ENCODE measurements around the gene HOMER2. TPM values are rescaled to one million over a fixed set of nuclear protein-coding genes. Genes with fewer than 3 reads are reported as not detected.

Gene HOMER2
- total and polyA plus RNA-seq, 2 donors (not counting 3 experiments of a cell fraction or from before 2014, with no cell fraction given) = 0.60 to 0.68 TPM

DNA sequence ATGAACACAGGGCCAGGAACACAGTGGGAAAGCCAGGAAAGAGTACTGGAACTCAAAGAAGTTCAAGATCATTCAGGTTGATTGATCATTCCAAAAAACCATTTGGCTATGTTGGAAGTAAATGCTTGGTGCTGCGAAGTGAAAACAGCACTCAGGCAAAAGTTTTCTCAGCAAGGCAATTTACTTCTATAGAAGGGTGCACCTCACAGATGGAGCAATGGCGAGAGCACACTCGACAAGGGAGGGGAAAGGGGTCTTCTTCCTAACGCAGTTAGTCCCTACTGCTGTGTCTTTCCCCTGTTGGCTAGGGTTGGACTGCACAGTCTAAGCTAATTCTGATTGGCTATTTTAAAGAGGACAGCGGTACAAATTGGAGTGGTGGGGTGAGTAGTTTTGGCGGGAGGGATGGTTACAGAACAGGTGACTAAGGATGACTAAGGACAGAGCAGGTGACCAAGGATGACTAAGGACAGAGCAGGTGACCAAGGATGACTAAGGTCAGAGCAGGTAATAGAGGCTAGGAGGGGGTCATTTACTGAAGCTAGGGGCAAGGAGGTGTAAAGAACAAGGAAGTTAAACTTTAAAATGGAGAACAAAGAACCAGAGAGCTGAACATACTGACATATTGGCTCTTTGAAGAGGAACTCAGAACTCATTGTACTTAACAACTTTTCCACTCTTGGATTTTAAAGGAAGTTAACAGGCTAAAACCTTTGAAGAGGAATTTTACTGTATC, 43.3 kb downstream of the HOMER2 start:
- TF ChIP-seq MYC (IDR thresholded peaks at IDR 0.05; ENCODE audit: low read depth, low read length) (no peak), EZH2 (IDR thresholded peaks at IDR 0.05; ENCODE audit: borderline replicate concordance, low read depth, low read length, severe bottlenecking) (no peak), POLR2AphosphoS5 (IDR thresholded peaks at IDR 0.05; ENCODE audit: insufficient read depth, low read depth, low read length) (no peak), JUN (IDR thresholded peaks at IDR 0.05; ENCODE audit: borderline replicate concordance, insufficient read depth, insufficient read length, low read depth) (no peak), POLR2A (IDR thresholded peaks at IDR 0.05; ENCODE audit: low read depth, low read length) (no peak), FOS (IDR thresholded peaks at IDR 0.05; ENCODE audit: borderline replicate concordance, insufficient read depth, low read length) (no peak), GATA2 (IDR thresholded peaks at IDR 0.05; ENCODE audit: insufficient read depth, insufficient read length, low read depth, low read length) (no peak)
- TF ChIP-seq, protein P1, sequence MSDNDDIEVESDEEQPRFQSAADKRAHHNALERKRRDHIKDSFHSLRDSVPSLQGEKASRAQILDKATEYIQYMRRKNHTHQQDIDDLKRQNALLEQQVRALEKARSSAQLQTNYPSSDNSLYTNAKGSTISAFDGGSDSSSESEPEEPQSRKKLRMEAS (IDR thresholded peaks at IDR 0.05; ENCODE audit: insufficient read depth, insufficient read length) = no peak
- TF ChIP-seq, protein P2, sequence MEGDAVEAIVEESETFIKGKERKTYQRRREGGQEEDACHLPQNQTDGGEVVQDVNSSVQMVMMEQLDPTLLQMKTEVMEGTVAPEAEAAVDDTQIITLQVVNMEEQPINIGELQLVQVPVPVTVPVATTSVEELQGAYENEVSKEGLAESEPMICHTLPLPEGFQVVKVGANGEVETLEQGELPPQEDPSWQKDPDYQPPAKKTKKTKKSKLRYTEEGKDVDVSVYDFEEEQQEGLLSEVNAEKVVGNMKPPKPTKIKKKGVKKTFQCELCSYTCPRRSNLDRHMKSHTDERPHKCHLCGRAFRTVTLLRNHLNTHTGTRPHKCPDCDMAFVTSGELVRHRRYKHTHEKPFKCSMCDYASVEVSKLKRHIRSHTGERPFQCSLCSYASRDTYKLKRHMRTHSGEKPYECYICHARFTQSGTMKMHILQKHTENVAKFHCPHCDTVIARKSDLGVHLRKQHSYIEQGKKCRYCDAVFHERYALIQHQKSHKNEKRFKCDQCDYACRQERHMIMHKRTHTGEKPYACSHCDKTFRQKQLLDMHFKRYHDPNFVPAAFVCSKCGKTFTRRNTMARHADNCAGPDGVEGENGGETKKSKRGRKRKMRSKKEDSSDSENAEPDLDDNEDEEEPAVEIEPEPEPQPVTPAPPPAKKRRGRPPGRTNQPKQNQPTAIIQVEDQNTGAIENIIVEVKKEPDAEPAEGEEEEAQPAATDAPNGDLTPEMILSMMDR (IDR thresholded peaks at IDR 0.05; ENCODE audit: extremely low read depth in 1 of 2, insufficient read depth in 1 of 2, low read depth in 1 of 2, low read length in 2 of 2) = no peak
- no peaks in the 10 kb centered on the region for H4K20me1 ChIP-seq (replicated peaks; ENCODE audit: control insufficient read depth, extremely low read depth, insufficient read depth, low read length)
- dilution Hi-C loops (cut with MboI; ENCODE audit: extremely low pct_ligation_motif_present, low sequenced_read_pairs) (no loop called here), intact Hi-C loops (cut with micrococcal nuclease) (no loop called here)
- H3K27me3 ChIP-seq (ENCODE audit: control insufficient read depth in 2 of 2, insufficient read depth in 2 of 2, low read length in 2 of 2) = no peaks in the 10 kb centered on the region
- no peak overlapping the region for H3K9ac ChIP-seq (replicated peaks; ENCODE audit: extremely low read depth, insufficient read depth, low read length)
- FAIRE-seq (no peak), DNase-seq (ENCODE audit: low read depth, low spot score) (no peak)
- no peak overlapping the region for H2AFZ ChIP-seq (ENCODE audit: low read depth, low read length)
- H3K79me2 ChIP-seq (ENCODE audit: control insufficient read depth, insufficient read depth, low read length) = no peaks in the 10 kb centered on the region
- ChIA-PET POLR2A (no interaction called here), CTCF (no interaction called here)
- no peak overlapping the region for H3K4me2 ChIP-seq (ENCODE audit: insufficient read depth, low read length)
- H3K9me3 ChIP-seq (replicated peaks; ENCODE audit: control insufficient read depth, insufficient read depth, low read length) = no peaks in the 10 kb centered on the region
- no peaks in the 10 kb centered on the region for H3K9me1 ChIP-seq (replicated peaks; ENCODE audit: control insufficient read depth, extremely low read depth, insufficient read depth, low read length)
- no peak overlapping the region for H3K4me3 ChIP-seq (replicated peaks in 1 of 3; ENCODE audit: insufficient read depth in 1 of 3, low read depth in 1 of 3, low read length in 3 of 3)
- no peaks in the 10 kb centered on the region for H3K4me1 ChIP-seq (ENCODE audit: control insufficient read depth, extremely low read depth, insufficient read depth, low read length)
- BruUV-seq (replicated peaks) = no TSS peak
- no peaks in the 10 kb centered on the region for H3K36me3 ChIP-seq (ENCODE audit: control insufficient read depth in 2 of 2, extremely low read depth in 1 of 2, insufficient read depth in 2 of 2, low read length in 2 of 2)
- H3K27ac ChIP-seq (ENCODE audit: insufficient read depth, low read depth, low read length) = no peak overlapping the region

All from endothelial cell of umbilical vein (primary cell).